GM19463 (cell line): ENCODE measurements around the gene SYT13.

Experiments used
- ATAC-seq: cut with Tn5 transposase; IDR thresholded peaks from one replicate; pipeline ENCODE4 v1.9.1; 2021; ENCODE audit warnings: mild to moderate bottlenecking, moderate library complexity; ENCODE audit not compliant: unreplicated experiment

The SYT13 gene

DNA sequence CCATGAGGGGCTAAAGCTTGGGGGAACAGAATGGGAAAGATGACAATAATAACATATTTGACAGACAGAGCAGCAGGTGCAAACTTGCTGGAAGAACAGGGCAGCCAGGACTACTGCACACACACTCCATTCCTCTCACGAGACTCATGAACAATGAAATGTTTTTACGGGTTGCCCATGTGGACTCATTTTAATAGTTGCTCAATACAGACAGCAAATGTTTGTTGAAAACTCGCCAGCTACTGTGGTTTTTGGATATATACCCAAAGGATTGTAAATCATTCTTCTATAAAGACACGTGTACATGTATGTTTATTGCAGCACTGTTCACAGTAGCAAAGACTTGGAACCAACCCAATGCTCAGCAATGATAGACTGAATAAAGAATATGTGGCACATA is 10.3 kb downstream of the SYT13 start:
- no peak for ATAC-seq

DNA sequence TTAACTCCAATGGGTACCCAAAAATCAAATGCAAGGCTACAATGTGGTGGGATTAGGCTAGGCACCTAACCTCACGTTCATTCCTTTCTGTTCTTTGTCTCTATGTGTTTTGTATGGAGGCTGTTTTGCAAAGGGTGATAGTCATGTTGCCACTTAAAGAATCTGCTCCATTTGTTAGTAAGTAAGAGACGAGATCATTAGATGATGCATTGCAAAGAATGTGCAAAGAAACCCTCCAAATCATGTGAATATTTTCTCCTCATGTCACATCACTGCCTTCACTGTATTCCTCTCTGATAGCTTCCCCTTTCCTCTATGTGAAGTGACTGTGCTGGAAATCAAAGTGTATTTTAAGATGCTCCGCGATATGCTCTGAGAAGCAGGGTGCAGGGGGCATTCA is 11.9 kb downstream of the SYT13 start:
- no peak for ATAC-seq

DNA sequence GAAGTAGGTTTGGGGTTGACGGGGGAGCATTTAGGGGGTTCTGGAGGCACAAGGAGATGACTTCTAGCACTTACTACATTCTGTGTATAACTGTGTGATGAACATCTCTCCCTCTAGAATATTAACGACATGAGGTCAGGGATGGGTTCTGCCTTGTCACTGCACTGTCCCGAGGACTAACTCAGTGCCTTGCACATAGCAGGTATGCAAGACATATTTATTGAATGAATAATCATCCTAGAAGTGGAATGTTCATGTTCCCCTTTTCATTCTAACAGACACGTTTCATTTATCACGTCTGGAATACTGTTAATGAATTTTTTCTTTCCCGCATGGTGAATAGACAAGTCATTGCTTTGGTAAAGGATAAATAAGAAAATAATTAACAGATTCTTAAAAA is 12.6 kb downstream of the SYT13 start:
- no peak for ATAC-seq

DNA sequence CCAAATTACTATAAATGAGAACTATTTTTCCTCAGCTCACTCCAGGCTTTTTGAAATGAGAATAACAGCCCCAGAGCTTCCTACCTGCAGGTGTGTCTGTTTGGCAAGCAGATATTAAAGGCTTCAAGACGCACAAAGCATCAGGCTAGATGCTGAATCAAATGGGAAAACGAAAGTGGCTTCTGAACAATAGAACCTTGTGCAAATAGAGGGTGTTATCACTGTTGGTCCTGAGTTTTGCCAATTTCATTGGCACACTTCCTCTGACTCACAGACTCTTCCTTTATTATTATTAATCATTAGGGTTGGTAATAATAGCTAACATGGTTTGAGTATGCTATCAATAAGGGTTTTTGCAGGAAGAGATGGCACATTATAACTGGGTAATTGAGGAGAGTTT is 13.4 kb downstream of the SYT13 start:
- peak; percentile 53 for ATAC-seq

DNA sequence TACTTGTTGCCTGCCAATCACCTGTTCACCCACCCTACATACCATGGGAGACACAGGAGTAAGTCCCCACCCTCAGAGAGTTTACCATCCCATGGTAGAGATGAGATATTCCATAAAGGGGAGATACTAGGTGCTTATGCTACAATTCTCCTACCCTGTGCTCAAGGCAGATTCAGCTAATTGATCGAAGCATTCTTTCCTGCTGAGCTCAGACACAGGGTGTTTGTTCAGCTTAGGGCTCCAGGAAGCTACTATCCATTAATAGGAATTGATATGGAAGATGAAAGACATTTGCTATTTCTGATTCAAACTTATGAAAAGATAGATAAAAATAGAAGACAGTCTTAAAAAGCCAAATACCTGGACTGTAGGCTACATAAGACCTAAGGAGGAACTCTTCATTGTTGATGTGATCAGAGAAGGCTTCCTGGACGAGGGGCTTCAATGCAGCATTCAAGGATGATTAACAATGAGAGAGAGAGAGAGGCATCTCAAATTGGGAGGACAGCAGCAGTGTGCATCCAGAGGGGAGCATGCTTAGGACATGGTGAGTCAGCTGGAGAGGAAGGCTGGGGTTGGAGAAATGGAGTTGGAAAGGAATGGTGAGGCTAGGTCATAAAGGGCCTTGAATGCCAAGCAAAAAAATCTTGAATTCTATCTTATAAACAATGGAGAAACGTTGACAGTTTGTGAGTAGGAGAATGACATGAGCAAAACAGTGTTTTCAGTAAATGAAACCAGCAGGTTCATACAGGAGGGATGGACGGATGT is 15.0 kb downstream of the SYT13 start:
- no peak for ATAC-seq

DNA sequence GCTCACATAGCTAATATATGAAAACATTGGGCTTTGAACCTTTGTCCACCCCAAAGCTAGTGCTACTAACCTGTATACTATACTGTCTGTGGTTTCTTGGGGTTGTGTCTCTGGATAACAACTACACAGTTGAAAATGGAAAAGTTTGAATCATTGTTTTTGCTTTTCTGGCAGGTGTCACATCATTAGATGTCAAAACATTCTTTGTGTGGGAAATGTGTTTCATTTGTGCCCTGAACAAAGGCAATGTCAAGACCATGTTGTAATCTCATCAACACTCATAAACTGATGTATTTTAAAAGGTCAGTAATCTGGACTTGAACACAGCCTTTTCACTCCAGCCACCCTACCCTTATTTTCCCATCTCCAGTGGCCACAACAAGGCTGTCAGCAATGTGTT is 16.5 kb downstream of the SYT13 start:
- no peak for ATAC-seq

DNA sequence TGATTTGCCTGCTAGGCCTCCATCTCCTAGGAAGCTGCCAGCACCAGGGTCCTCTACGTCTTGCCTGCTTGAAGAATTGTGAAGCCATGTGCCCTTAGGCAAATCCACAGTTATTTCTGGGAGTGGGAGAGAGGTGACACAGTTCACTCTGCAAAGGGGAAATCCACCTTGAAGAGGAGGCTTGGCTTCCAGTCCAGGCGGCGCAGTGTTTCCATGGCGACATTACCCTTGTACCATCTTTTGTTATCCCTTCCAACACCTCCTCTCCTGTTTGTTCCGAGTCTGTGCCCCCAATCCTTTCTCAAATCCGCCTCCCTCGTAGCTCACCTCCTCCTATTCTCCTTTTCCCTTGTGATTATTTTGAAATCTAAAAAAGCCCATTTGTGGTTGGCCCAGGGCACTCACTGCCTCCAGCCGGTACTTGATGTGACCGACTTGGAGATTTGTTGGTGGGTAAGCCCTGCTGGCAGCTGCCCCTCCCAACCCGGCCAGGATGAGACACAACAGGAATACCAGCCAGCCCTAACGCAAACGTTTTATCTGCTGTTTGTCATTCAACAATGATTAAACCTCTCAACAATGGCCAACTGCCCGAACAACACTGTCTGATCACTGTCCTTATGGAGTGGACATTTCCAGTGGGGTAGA is 18.4 kb downstream of the SYT13 start:
- no peak for ATAC-seq

DNA sequence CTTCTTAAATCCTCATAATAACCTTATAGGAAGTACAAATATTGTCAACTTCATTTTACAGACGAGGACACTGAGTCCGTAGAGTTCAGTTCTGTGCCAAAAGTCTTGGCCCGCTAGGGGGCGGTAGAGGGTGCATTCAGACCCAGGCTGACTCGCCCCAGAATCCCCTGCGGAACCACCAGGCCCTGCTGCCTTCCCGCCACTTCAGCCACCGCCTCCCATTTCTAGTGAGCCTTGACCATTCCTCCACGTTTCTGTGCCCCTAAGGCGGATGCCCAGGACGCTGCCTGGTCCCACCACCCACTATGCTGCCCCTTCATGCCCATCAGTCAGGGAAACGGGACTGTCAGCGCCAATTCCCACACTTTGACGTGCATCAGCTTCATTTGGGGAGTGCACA is 19.1 kb downstream of the SYT13 start:
- ATAC-seq: no peak

DNA sequence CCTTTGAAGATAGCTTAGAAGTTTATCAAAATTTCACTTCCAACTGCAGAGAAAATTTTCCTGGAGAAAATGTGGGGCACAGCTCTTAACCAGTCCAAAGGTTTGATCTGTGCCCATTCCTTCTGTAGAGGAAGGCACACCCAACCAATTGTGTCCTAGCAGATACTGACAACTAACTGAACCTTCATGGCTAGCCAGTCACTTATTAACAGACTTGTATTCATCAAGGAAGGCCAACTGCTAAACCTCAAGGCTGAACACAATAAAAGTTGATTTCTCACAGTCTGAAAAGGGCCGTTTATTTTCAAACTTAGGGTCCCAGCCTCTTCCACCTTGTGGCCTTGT is 19.5 kb downstream of the SYT13 start:
- ATAC-seq: no peak

DNA sequence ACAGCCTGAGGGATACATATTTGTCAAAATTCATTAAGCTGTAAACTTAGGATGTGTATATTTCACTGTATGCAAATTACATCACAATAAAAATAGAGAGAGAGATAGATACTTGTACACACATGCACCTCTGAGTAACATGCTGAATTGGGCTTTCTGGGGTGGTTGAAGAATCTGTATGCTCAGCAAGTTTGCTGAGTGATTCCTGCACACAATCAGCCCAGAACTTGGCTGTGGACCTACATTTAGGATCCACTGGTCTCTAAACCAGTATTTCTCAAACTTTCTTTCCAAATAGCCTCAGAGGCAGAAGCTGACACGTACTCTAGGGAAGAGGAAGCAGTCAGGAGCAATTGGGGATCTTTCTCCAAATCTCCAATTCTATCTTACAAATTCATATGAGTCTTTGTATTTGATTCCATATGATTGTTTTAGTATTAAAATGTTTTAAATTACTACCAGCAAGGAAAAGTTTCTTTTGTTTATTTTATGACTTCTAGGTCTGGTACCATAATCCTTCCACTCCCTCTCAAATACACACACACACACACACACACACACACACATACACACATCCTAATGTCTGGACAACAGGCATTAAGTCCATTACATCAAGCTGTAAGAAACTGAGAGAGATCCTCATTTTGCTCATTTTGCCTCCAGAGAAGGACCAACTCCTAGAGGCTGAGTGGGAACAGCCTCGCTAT is 20.0 kb downstream of the SYT13 start:
- no peak for ATAC-seq

DNA sequence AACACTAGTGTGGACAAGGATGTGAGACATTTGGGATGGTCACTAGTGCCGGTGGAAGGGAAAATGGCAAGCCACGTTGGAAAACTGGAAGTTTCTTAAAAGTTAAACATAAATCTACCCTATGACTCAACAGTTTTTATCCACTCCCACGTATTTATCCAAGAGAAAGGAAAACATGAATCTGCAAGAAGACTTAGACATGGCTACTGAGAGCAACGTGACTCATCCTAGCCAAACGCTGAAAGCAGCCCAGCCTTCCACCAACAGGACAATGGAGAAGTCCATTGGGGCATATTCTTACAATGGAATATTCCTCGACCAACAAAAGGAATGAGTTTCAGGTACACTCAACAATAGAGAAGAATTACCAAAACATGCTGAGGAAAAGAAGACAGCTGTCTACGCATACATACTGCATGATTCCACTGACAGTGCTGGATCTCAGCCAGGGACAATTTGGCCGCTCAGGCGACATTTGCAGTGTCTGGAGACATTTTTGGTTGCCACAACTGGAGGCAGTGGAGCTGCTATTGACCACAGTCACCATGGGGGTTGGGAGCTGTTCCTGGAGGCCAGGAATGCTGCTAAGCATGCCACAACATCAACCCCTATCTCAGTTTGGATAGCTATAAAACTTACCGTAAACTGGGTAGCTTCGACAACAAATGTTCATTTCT is 21.2 kb downstream of the SYT13 start:
- no peak for ATAC-seq

DNA sequence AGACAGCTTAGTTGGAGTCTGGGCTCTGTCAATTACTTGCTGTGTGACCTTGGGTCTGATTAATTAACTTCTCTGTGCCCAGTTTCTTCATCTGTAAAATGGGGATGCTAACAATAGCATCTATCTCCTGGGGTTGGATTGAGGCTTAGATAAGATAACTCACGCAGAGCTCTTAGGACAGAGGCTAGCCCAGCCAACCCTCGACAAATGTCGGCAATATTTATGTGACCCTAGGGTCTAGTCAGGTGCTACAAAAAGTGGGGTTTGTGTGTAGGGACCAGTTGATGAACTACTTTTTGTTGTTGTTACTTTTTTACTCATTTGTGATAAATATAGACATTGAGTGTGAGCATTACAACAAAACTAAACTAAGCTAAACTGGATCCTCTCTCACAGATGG is 22.4 kb downstream of the SYT13 start:
- ATAC-seq: no peak

DNA sequence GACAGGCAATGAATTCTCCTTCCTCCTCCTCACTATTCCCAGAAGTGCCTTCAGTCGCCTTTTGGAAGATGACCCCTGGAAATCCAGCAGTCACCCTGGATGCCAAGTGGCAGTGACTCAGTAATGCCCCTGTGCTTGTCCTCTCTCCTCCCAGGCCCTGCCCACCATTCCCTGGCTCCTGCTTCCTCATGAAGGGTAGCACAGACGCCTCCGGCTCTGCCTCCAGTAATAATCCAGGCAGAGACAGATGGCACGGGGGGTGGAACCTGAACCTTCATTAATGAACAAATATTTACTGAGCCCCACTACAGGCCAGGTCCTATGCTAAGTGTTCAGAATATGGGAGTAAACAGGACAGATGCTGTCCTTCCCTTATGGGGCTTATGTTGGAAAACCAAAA is 23.2 kb downstream of the SYT13 start:
- no peak for ATAC-seq

DNA sequence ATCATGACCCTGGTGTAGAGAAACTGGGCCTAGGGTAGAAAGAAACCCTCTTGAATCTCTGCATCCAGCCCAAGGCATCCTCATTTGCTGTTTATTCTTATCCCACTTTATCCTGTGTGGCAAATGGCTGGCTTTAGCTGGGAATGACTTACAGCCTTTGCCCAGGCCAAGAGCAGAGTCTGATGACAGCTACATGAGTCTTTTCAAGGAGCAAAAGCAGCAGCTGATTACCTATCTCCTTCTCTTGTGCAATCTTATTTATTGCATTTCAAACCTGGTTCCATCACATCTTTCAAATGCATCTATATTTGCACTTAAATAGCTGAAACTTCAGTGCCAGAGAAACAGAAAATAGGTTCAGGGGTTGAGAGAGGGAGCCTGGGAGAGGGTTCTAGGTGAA is 26.1 kb downstream of the SYT13 start:
- ATAC-seq: no peak

DNA sequence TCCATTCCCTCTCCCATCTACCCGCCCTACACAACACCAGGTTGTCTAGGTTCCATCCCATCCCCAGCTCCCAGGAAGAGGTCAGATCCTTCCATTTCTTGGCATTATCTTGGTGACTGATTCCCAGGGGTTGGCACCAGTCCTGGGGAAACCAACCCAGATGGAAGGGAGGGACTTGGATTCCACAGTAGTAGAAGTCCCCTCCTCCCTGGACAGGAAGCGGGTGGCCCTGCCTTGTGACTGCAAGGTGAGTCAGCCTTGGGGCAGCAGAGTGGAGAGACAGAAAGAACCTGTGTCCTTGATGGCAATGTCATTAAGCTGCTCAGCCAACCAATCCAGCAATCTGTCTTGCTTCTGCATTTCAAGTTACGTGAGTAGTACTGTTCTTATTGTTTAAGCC is 26.5 kb downstream of the SYT13 start:
- ATAC-seq: no peak

DNA sequence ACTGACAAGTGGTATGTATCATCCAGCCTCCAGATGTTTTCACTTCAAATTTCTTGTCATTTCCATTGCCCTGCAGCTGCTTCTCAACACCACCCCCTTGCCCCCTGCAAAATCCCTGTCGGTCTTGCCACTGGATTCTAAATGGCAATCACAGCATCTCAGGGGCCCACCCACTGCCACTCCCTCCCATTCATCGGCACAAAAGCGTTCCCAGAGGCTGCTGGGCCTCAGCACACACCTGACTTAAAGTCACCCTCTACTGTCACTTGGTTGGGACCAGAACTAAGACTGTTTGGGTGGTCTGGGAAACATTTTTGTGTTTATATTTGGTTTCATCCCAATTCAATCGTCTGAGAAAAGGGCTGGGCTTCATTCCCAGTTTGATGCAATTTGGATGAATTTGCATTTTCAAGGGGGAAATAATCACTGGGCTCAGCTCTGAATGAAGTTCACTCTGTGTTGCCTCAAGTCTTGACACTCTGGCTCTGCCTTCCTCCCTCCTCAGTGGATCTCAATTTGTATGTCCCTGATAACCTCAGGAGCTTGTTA is 27.1 kb downstream of the SYT13 start:
- no peak for ATAC-seq

DNA sequence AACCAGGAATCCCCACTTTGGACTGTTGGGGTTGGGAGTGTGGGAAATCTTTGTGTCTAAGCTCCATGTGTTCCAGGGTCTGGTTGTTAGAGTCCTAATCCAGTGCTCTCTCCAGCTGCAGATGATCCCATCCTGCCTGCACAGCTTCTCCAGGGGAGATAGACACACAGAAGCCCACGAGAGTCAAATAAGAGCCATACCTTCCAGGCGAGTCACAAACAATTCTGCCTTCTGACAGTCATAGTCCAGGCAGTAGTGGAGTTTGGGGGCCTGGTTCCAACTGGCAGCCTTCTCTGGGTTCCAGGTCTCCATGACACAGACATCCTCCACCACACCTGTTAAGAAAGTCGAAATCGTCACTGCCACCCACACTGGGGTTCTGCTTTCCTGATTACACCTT is 32.1 kb downstream of the SYT13 start:
- ATAC-seq: no peak

DNA sequence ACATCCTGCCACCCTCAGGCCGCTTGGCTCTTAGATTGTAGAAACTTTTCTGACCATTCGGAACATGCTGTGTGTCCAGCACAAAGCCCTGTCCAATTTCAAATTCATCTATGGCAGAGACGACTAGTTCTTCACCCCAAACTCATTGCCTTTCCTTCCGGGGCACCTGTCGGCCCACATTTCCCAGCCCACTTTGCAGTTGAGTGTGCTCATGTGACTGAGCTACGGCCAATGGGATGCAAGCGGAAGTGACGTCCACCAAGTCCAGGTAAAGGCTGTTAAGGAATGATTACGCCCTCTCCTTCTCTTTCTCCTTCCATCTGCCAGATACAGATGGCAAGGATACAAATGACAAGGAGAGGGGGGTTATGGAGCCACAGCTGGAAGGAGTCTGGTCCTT is 32.5 kb downstream of the SYT13 start:
- ATAC-seq: no peak

DNA sequence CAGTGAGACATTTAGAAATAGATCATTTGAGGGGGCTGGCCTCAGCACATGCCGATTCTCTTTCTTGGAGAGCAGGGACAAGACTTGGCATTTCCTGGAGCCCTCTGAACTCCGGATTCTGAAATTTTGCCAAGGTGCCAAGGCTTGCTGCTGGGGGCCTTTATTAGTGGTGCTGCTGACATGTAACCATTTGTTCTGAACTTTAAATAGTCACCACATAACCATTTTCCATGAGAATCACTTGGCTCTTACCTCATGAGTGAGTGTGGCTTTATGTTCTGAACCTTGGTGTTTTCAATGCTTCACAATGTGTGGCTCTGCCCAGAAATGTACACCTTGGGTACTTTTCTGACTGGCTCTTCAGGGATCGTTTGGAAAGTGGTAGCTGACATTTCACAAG is 33.3 kb downstream of the SYT13 start:
- ATAC-seq: no peak

DNA sequence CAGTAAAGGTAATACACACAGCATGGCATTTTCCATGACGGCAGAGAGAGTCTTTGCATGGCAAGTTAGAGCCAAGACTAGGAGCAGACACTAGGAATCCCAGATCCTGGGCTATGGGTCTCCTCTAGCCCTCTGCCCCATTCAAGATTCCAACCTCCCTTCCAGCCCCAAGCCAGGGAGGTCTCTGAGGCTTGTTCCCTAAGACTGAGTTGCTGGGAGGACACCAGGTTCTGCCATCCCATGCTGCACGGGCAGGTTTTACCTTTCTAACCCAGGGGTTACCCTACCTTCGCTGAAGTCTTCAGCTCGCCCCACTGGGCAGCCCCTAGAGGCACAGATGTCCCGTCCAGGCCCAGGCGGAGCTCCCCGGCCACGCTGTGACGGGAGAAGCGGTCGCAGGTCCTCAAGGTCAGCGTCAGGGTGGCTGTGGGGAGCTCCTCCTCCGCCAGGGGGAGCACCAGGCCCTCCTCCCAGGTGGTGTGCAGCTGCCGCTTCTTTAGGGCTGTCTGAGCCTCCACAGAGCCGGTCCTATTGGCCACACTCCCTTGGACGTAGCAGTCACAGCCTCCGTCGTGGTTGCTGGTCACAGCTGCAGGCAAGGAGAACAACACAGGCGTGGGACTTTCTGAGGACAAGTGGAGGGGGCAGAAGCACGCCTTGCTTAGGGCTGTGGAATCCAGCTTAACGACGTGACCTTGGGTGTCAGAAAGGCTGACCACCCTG is 33.8 kb downstream of the SYT13 start:
- no peak for ATAC-seq
